H1 (cell line): ENCODE results near the gene IFNA13. TPM values are rescaled to one million over a fixed set of nuclear protein-coding genes. Genes with fewer than 3 reads are reported as not detected.

Experiments used
- CTCF ChIA-PET: fragments of 300-600 bp; sonication (Branson Sonifier 250); formaldehyde crosslinking; loops from one replicate; lab custom pipeline; 2021; ENCODE audit not compliant: partially characterized antibody; lab: Charles Lee
- POLR2A ChIA-PET: fragments of 300-600 bp; sonication (Branson Sonifier 250); formaldehyde crosslinking; loops from one replicate; lab custom pipeline; 2021; ENCODE audit warnings: inconsistent platforms; ENCODE audit not compliant: partially characterized antibody; lab: Charles Lee
- DNase-seq, 2 experiments: peaks; one replicate each; pipeline versions ENCODE4 v3.0.0 to v3.0.0-alpha.2; 2010 to 2022; ENCODE audit warnings: low spot score in 2 of 2, low read depth in 1 of 2, mixed read lengths in 1 of 2
- FAIRE-seq: peaks from 2 replicates; lab custom pipeline; 2011; peaks lifted over from hg19 to GRCh38; lab: Jason Lieb, UNC
- H2AFZ ChIP-seq: 2 replicates; pipeline ENCODE4 v1.8.1; 2012; ENCODE audit warnings: low read length, inconsistent platforms
- H2AK5ac ChIP-seq: 2 replicates; pipeline ENCODE4 v1.6.1; 2013; ENCODE audit warnings: low read depth, low read length
- H2BK120ac ChIP-seq: replicated peaks from 2 replicates; pipeline ENCODE3; 2013; ENCODE audit warnings: low read depth, low read length, inconsistent platforms
- H2BK12ac ChIP-seq: 2 replicates; pipeline ENCODE4 v1.6.1; 2013; ENCODE audit warnings: low read depth, low read length
- H2BK15ac ChIP-seq: 2 replicates; pipeline ENCODE4 v1.6.1; 2013; ENCODE audit warnings: low read length
- H2BK20ac ChIP-seq: 2 replicates; pipeline ENCODE4 v1.6.1; 2013; ENCODE audit warnings: low read length
- H2BK5ac ChIP-seq: 2 replicates; pipeline ENCODE4 v1.6.1; 2013; ENCODE audit warnings: low read depth, low read length
- H3K14ac ChIP-seq: 2 replicates; pipeline ENCODE4 v1.6.1; 2013; ENCODE audit warnings: inconsistent platforms; ENCODE audit not compliant: insufficient read length
- H3K18ac ChIP-seq: 2 replicates; pipeline ENCODE4 v1.6.1; 2013; ENCODE audit warnings: low read length; ENCODE audit errors: extremely low read depth
- H3K23ac ChIP-seq: 2 replicates; pipeline ENCODE4 v1.6.1; 2013; ENCODE audit warnings: inconsistent platforms; ENCODE audit not compliant: insufficient read length
- H3K23me2 ChIP-seq: 2 replicates; pipeline ENCODE4 v1.6.1; 2013; ENCODE audit warnings: low read depth, low read length
- H3K27ac ChIP-seq: 2 replicates; pipeline ENCODE4 v1.6.1; 2011; ENCODE audit warnings: low read depth, low read length, inconsistent platforms
- H3K27me3 ChIP-seq, 4 experiments: replicated peaks in 1 of 4; 1 replicate in 1 of 4; 2 replicates in 3 of 4; pipeline versions ENCODE4 v1.6.1 to v1.8.1; 2011 to 2013; ENCODE audit warnings: low read length in 3 of 4, mild to moderate bottlenecking in 3 of 4, inconsistent platforms in 2 of 4, mixed read lengths in 2 of 4, moderate library complexity in 1 of 4; ENCODE audit not compliant: control insufficient read depth in 3 of 4, insufficient read depth in 3 of 4; ENCODE audit errors: extremely low read depth in 1 of 4
- H3K36me3 ChIP-seq, 4 experiments: 2 replicates each; pipeline versions ENCODE4 v1.6.1 to v1.8.1; 2011 to 2013; ENCODE audit warnings: mild to moderate bottlenecking in 4 of 4, low read length in 3 of 4, moderate library complexity in 2 of 4, control low read depth in 1 of 4, inconsistent platforms in 1 of 4; ENCODE audit not compliant: insufficient read depth in 4 of 4, control insufficient read depth in 2 of 4
- H3K4ac ChIP-seq: replicated peaks from 2 replicates; pipeline ENCODE3; 2013; ENCODE audit warnings: low read length, low read depth, mixed read lengths, inconsistent platforms; ENCODE audit not compliant: insufficient read length
- H3K4me1 ChIP-seq, 4 experiments: replicated peaks in 1 of 4; 1 replicate in 1 of 4; 2 replicates in 3 of 4; pipeline versions ENCODE4 v1.6.1 to v1.8.1; 2011 to 2013; ENCODE audit warnings: low read length in 3 of 4, inconsistent platforms in 2 of 4, mixed read lengths in 1 of 4; ENCODE audit not compliant: insufficient read depth in 4 of 4, control insufficient read depth in 3 of 4
- H3K4me2 ChIP-seq, 2 experiments: 2 replicates each; pipeline versions ENCODE4 v1.6.1 to v1.8.1; 2011 to 2013; ENCODE audit warnings: low read depth in 2 of 2, low read length in 2 of 2, control low read depth in 1 of 2, inconsistent platforms in 1 of 2, mild to moderate bottlenecking in 1 of 2; ENCODE audit not compliant: insufficient read depth in 1 of 2
- H3K4me3 ChIP-seq, 4 experiments: fragments of 200-600, 300-600 bp in 1 of 4; sonication (generic), shearing (Covaris generic), sonication (Bioruptor Twin) in 1 of 4; 2 replicates each; pipeline versions ENCODE4 v1.5.1 to v1.8.1; 2011 to 2016; ENCODE audit warnings: low read length in 4 of 4, low read depth in 3 of 4, control low read depth in 2 of 4, inconsistent platforms in 2 of 4, mild to moderate bottlenecking in 2 of 4, mixed read lengths in 1 of 4, moderate library complexity in 1 of 4; ENCODE audit not compliant: insufficient read depth in 2 of 4; ENCODE audit errors: extremely low read depth in 1 of 4
- H3K56ac ChIP-seq: replicated peaks from 2 replicates; pipeline ENCODE3; 2013; ENCODE audit warnings: low read depth, mild to moderate bottlenecking, mixed read lengths, low read length, inconsistent platforms; ENCODE audit not compliant: insufficient read length
- H3K79me1 ChIP-seq: 2 replicates; pipeline ENCODE4 v1.6.1; 2013; ENCODE audit warnings: low read depth, low read length, control low read depth
- H3K79me2 ChIP-seq, 2 experiments: 2 replicates each; pipeline versions ENCODE4 v1.6.1 to v1.8.1; 2012 to 2013; ENCODE audit warnings: low read length in 2 of 2, mild to moderate bottlenecking in 2 of 2, inconsistent platforms in 1 of 2; ENCODE audit not compliant: insufficient read depth in 2 of 2, control insufficient read depth in 1 of 2
- H3K9ac ChIP-seq, 4 experiments: replicated peaks in 1 of 4; 1 replicate in 1 of 4; 2 replicates in 3 of 4; pipeline versions ENCODE4 v1.6.1 to v1.8.1; 2011 to 2013; ENCODE audit warnings: low read depth in 3 of 4, low read length in 3 of 4, control low read depth in 2 of 4, mild to moderate bottlenecking in 2 of 4, moderate library complexity in 2 of 4, inconsistent platforms in 1 of 4; ENCODE audit errors: extremely low read depth in 1 of 4
- H3K9me3 ChIP-seq, 2 experiments: 2 replicates each; pipeline versions ENCODE4 v1.6.1 to v1.8.1; 2012 to 2013; ENCODE audit warnings: mild to moderate bottlenecking in 2 of 2, moderate library complexity in 2 of 2, control low read depth in 1 of 2, inconsistent platforms in 1 of 2, low read depth in 1 of 2, low read length in 1 of 2, mixed read lengths in 1 of 2; ENCODE audit not compliant: insufficient read depth in 2 of 2
- H4K20me1 ChIP-seq, 2 experiments: replicated peaks in 1 of 2; 2 replicates each; pipeline versions ENCODE3 to v1.8.1; 2011 to 2013; ENCODE audit warnings: inconsistent platforms in 2 of 2, low read length in 2 of 2, mild to moderate bottlenecking in 1 of 2; ENCODE audit not compliant: insufficient read depth in 2 of 2, control insufficient read depth in 1 of 2
- H4K5ac ChIP-seq: 2 replicates; pipeline ENCODE4 v1.6.1; 2013; ENCODE audit warnings: low read length, low read depth, mixed read lengths, inconsistent platforms; ENCODE audit not compliant: insufficient read length
- H4K8ac ChIP-seq: 2 replicates; pipeline ENCODE4 v1.8.0; 2013; ENCODE audit warnings: mild to moderate bottlenecking, moderate library complexity, low read length, inconsistent platforms; ENCODE audit not compliant: insufficient read depth; ENCODE audit errors: extremely low read depth
- H4K91ac ChIP-seq: replicated peaks from 2 replicates; pipeline ENCODE3; 2013; ENCODE audit warnings: low read length, mixed read lengths, inconsistent platforms; ENCODE audit not compliant: insufficient read length
- CBX5 ChIP-seq: fragments of 300-800, 300-1000 bp; sonication (generic); IDR thresholded peaks from 2 replicates; pipeline ENCODE4 v1.7.1; 2016; ENCODE audit warnings: antibody characterized with exemption, low read length, low read depth
- CTCF ChIP-seq, 3 experiments: IDR thresholded peaks; 1 replicate in 2 of 3; 2 replicates in 1 of 3; pipeline versions ENCODE4 v1.5.1 to v1.6.1; 2011; ENCODE audit warnings: low read length in 3 of 3, mild to moderate bottlenecking in 3 of 3, inconsistent platforms in 2 of 3, low read depth in 1 of 3, moderate library complexity in 1 of 3; ENCODE audit not compliant: insufficient read depth in 1 of 3; ENCODE audit errors: control extremely low read depth in 1 of 3
- GTF2F1 ChIP-seq: IDR thresholded peaks from 2 replicates; pipeline ENCODE4 v1.6.1; 2012; ENCODE audit warnings: low read depth, low read length, improper control_type of control experiment, borderline replicate concordance
- NANOG ChIP-seq: IDR thresholded peaks from 2 replicates; pipeline ENCODE4 v1.6.1; 2011; ENCODE audit warnings: low read length, low read depth, mild to moderate bottlenecking, inconsistent platforms; ENCODE audit not compliant: insufficient read depth, poor library complexity, severe bottlenecking
- POLR2A ChIP-seq, 2 experiments: IDR thresholded peaks; 1 replicate in 1 of 2; 2 replicates in 1 of 2; pipeline ENCODE4 v1.6.1; 2011; ENCODE audit warnings: low read depth in 2 of 2, low read length in 2 of 2, mild to moderate bottlenecking in 2 of 2; ENCODE audit errors: control extremely low read depth in 1 of 2
- SP1 ChIP-seq: IDR thresholded peaks from 2 replicates; pipeline ENCODE4 v1.6.1; 2011; ENCODE audit warnings: low read depth, low read length
- SUZ12 ChIP-seq: fragments of 200-600 bp; sonication (generic); IDR thresholded peaks from 2 replicates; pipeline ENCODE4 v1.6.1; 2012; ENCODE audit warnings: mild to moderate bottlenecking, inconsistent platforms, low read length, moderate library complexity, mixed read lengths
- WGBS, 2 experiments: shearing (Covaris generic) in 1 of 2; methylation state at CpG; one replicate each; pipeline versions ENCODE4 v1.1.6 to v1.1.7; 2013 to 2015; ENCODE audit warnings: low lambda C conversion rate in 2 of 2, mixed read lengths in 2 of 2, inconsistent platforms in 1 of 2, low coverage in 1 of 2, missing lambda C conversion rate in 1 of 2; ENCODE audit not compliant: insufficient replicate concordance in 2 of 2, insufficient coverage in 1 of 2, insufficient read length in 1 of 2; ENCODE audit errors: extremely low coverage in 1 of 2, missing lambda C conversion rate in 1 of 2; 5-methylcytosine and 5-hydroxymethylcytosine counted together
- polyA plus RNA-seq, 7 experiments: library from polyadenylated mRNA; depleted of rRNA in 3 of 7; stranded (reverse) in 5 of 7; unstranded in 2 of 7; fragments of >200 nt in 5 of 7; fragments of 200-250 nt in 2 of 7; gene quantifications; 1 replicate in 5 of 7; 2 replicates in 1 of 7; 4 replicates in 1 of 7; pipeline versions ENCODE4 v1.2.1 to v1.2.3, GENCODE V29; 2011 to 2013; ENCODE audit warnings: missing spikeins in 2 of 7, mixed read lengths in 2 of 7
- total RNA-seq: library from RNA; stranded (reverse); fragmentation: NEBNext Ultra II Directional; extraction: Animal tissue kit (Norgen Biotek cat#: 25700); gene quantifications from 2 replicates; pipeline ENCODE4 v1.2.1, GENCODE V29; 2021

The IFNA13 gene
- total and polyA plus RNA-seq, 2 of the 8 experiments (the other 6 are each of a cell fraction or from before 2014, with no cell fraction given), result not detected

- 82% methylated on average over 3 of the region's 3 CpGs; no CpG with 5 or more reads in 1 of the 2 experiments for WGBS, 2 experiments
- DNase-seq (no peak), FAIRE-seq (no peak)
- H3K56ac ChIP-seq, result no peak overlapping the region
- H3K14ac ChIP-seq, result no peak overlapping the region
- H3K23ac ChIP-seq, result no peak overlapping the region
- CTCF ChIA-PET, result interaction anchor here (1.6 to 4.1 kb wide), 3 partner anchors 8 to 82 kb away, joined by 7 to 19 read pairs (median 13); no protein-coding TSS in a partner anchor
- H3K18ac ChIP-seq, result no peak overlapping the region
- no peaks in the 10 kb centered on the region for H3K36me3 ChIP-seq
- H3K4me3 ChIP-seq, result no peak overlapping the region
- no peaks in the 10 kb centered on the region for H3K9me3 ChIP-seq
- no peak overlapping the region for H3K4me2 ChIP-seq
- TF ChIP-seq POLR2A (IDR thresholded peaks at IDR 0.05; ENCODE audit: control extremely low read depth in 1 of 2, low read depth in 2 of 2, low read length in 2 of 2), result no peak
- TF ChIP-seq CTCF (IDR thresholded peaks at IDR 0.05; ENCODE audit: control extremely low read depth in 1 of 3, insufficient read depth in 1 of 3, low read depth in 1 of 3, low read length in 3 of 3), result no peak
- no peak for TF ChIP-seq SP1
- TF ChIP-seq SUZ12, result no peak
- no peak for TF ChIP-seq GTF2F1
- no peak for TF ChIP-seq NANOG
- no peak for TF ChIP-seq CBX5
- H3K27ac ChIP-seq, result no peak overlapping the region
- no peak overlapping the region for H2AK5ac ChIP-seq
- H3K23me2 ChIP-seq, result no peaks in the 10 kb centered on the region; the same call in 1 of the 2 replicates
- no peak overlapping the region for H3K4ac ChIP-seq
- no peaks in the 10 kb centered on the region for H3K79me1 ChIP-seq
- H3K4me1 ChIP-seq, result no peaks in the 10 kb centered on the region
- H2AFZ ChIP-seq, result no peak overlapping the region
- peaks cover 0 to 25% (median 17%) of the 10 kb centered on the region in 4 experiments; a peak in 5 of 7 replicates for H3K27me3 ChIP-seq
- H4K5ac ChIP-seq, result no peak overlapping the region
- no peak overlapping the region for H2BK120ac ChIP-seq
- no peak overlapping the region for H2BK5ac ChIP-seq
- no peak overlapping the region for H4K8ac ChIP-seq
- H4K91ac ChIP-seq, result no peak overlapping the region
- POLR2A ChIA-PET, result no interaction called here
- no peak overlapping the region for H3K9ac ChIP-seq
- H3K79me2 ChIP-seq, result no peaks in the 10 kb centered on the region
- no peak overlapping the region for H2BK12ac ChIP-seq
- H2BK20ac ChIP-seq, result no peak overlapping the region
- no peak overlapping the region for H2BK15ac ChIP-seq
- no peaks in the 10 kb centered on the region for H4K20me1 ChIP-seq
Measured at GRCh38 chr9:21399956-21400355, 32.1 kb upstream of the IFNA13 start.
